ENCODE measurements around the gene CPZ.

- TF ChIP-seq, protein P1, sequence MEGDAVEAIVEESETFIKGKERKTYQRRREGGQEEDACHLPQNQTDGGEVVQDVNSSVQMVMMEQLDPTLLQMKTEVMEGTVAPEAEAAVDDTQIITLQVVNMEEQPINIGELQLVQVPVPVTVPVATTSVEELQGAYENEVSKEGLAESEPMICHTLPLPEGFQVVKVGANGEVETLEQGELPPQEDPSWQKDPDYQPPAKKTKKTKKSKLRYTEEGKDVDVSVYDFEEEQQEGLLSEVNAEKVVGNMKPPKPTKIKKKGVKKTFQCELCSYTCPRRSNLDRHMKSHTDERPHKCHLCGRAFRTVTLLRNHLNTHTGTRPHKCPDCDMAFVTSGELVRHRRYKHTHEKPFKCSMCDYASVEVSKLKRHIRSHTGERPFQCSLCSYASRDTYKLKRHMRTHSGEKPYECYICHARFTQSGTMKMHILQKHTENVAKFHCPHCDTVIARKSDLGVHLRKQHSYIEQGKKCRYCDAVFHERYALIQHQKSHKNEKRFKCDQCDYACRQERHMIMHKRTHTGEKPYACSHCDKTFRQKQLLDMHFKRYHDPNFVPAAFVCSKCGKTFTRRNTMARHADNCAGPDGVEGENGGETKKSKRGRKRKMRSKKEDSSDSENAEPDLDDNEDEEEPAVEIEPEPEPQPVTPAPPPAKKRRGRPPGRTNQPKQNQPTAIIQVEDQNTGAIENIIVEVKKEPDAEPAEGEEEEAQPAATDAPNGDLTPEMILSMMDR (IDR thresholded peaks at IDR 0.05; ENCODE audit: low read length) = no peak
- TF ChIP-seq EZH2 (IDR thresholded peaks at IDR 0.05; ENCODE audit: borderline replicate concordance, low read length) = no peak
Observed at GRCh38 chr4:8645753-8646124, 53.2 kb downstream of the CPZ start.

All from OCI-LY1 (cell line).